ENCODE results near the gene KIF1B. TPM values are rescaled to one million over a fixed set of nuclear protein-coding genes. Genes with fewer than 3 reads are reported as not detected.
"Not testable (repeated sequence)": the region's sequence is repeated elsewhere in the genome, so short reads cannot be mapped to it uniquely, and the experiment has no call there.

The KIF1B gene
- total RNA-seq, 1 experiment from 2014 or later = 18.7 TPM

- in situ Hi-C loops (cut with HindIII; ENCODE audit: low pct_unique_long_range_greater_than_20kb, low sequenced_read_pairs) = no loop called here
- no peak for DNase-seq (ENCODE audit: low read depth, low spot score)
Observed at GRCh38 chr1:10386761-10387676, 176.6 kb downstream of the KIF1B start.

GRCh38 chr1:10387677-10388386 is 177.5 kb downstream of the KIF1B start:
- in situ Hi-C loops (cut with HindIII; ENCODE audit: low pct_unique_long_range_greater_than_20kb, low sequenced_read_pairs) = no loop called here
- peak; percentile 27 for DNase-seq (ENCODE audit: low read depth, low spot score)

GRCh38 chr1:10388387-10388715 is 178.0 kb downstream of the KIF1B start:
- in situ Hi-C loops (cut with HindIII; ENCODE audit: low pct_unique_long_range_greater_than_20kb, low sequenced_read_pairs) = no loop called here

DNA sequence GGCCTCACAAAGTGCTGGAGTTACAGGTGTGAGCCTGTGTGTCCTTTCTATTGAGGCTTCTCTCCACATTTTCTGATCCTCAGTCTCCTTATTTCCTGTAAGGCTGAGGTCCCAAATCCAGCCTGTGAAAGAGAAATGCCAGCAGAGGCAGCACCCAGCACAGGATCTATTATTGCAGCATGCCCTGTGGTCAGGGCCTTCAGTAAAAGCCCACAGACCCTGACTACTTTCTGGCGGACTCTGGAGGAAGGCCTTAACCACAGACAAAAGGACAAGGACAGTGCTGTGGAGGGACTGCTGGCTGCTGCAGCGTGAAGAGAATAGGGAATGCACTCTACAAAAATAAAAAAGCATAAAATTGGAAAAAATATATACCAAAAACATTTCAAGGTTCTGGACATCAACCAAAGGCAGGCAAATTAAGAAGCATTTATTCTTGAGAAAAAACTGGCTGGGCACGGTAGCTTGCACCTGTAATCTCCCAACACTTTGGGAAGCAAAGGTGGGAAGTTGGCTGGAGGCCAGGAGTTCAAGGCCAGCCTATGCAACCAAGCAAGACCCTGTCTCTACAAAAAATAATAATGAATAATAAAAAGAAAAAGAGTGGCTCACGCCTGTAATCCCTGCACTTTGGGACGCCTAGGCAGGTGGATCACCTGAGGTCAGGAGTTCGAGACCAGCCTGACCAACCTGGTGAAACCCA is 179.1 kb downstream of the KIF1B start:
- in situ Hi-C loops (cut with HindIII; ENCODE audit: low pct_unique_long_range_greater_than_20kb, low sequenced_read_pairs) = no loop called here
- DNase-seq (ENCODE audit: low read depth, low spot score) = no peak

More at GRCh38 chr1:10388387-10388715, 178.0 kb downstream of the KIF1B start:
- DNase-seq (ENCODE audit: low read depth, low spot score) = no peak

GRCh38 chr1:10396870-10397269 is 186.5 kb downstream of the KIF1B start:
- in situ Hi-C loops (cut with HindIII; ENCODE audit: low pct_unique_long_range_greater_than_20kb, low sequenced_read_pairs) = no loop called here

GRCh38 chr1:10398278-10398733 is 187.9 kb downstream of the KIF1B start:
- in situ Hi-C loops (cut with HindIII; ENCODE audit: low pct_unique_long_range_greater_than_20kb, low sequenced_read_pairs) = no loop called here
- no peak for DNase-seq (ENCODE audit: low read depth, low spot score)

More at GRCh38 chr1:10396870-10397269, 186.5 kb downstream of the KIF1B start:
- DNase-seq (ENCODE audit: low read depth, low spot score) = no peak

DNA sequence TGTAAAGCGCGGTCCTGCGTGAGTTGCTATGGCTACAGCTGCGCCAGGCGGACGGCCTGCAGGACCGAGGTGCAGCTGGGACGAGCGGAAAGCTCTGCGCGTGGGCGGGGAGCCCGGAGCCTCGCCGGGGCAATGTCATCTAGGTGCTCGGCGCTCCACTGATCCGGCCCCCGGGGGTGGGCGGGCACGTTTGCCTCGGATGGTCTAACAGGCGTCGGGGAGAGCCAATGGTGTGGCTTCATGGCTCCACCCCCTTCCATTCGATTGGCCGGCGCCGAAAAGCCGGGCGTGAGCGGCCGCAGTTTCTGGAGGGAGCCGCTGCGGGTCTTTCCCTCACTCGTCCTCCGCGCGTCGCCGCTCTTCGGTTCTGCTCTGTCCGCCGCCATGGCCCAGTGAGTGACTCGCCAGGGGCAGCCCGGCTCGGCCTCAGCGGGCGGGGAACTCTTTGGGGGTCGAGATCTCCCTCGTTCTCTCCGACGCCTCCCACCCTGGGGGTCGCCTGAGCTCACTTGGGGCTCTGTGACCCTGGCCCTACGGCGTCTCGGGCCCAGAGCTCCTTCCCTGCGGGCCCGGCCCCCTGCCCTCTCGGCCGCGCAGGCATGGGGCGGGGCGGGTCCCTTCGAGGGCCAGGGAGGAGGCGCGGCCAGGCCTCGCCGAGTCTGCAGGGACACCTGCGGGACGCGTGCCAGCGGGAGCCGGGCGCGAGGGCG is 188.5 kb downstream of the KIF1B start, which contains the start of gene PGD:
Gene PGD, plus strand, starts transcription at position 331 of the 710 bp plus-strand sequence. Its CDS starts 54 bp downstream, at position 385.
- in situ Hi-C loops (cut with HindIII; ENCODE audit: low pct_unique_long_range_greater_than_20kb, low sequenced_read_pairs) = no loop called here
- DNase-seq (ENCODE audit: low read depth, low spot score) = peak; percentile 96

GRCh38 chr1:10399444-10399941 is 189.1 kb downstream of the KIF1B start:
- peak; percentile 10 for DNase-seq (ENCODE audit: low read depth, low spot score)
- in situ Hi-C loops (cut with HindIII; ENCODE audit: low pct_unique_long_range_greater_than_20kb, low sequenced_read_pairs) = no loop called here

DNA sequence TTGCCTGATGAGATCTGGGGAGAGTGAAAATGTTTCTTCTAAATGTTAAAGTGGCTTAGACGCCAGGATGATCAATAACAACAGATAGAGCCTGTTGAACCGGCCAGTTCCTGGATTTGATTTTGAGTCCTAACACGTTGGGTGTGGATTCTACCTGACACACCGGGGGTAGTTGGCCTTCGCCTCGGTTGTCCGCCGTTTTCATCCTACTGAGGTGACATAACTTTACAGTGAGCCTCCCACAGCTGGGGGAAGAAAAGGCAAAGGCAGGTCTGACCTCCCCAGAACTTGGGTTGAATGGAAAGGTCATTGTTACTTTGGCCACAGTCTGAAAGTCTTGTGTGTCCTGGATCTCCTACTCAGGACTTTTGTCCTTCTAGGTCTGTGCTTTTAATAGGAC is 189.6 kb downstream of the KIF1B start:
- DNase-seq (ENCODE audit: low read depth, low spot score) = no peak
- in situ Hi-C loops (cut with HindIII; ENCODE audit: low pct_unique_long_range_greater_than_20kb, low sequenced_read_pairs) = no loop called here

DNA sequence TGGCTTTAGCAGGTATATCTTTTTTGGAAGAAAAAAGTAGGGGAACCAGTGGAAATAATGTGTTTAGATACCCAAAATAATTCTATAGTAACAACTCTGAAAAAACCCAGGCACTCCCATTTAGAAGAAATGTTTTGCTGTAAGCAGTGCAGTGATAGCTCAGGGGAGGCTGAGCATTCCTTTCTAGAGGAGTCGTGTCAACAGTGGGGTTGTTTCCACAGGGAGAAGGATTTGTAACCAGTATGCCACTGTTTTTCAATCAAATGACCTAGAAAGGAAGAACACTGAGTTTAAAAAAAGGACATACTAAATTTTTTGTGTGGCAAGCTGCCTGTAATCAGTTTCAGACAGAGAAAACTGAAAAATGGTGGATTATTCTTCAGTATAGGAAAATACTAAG is 190.9 kb downstream of the KIF1B start:
- in situ Hi-C loops (cut with HindIII; ENCODE audit: low pct_unique_long_range_greater_than_20kb, low sequenced_read_pairs) = no loop called here
- no peak for DNase-seq (ENCODE audit: low read depth, low spot score)

DNA sequence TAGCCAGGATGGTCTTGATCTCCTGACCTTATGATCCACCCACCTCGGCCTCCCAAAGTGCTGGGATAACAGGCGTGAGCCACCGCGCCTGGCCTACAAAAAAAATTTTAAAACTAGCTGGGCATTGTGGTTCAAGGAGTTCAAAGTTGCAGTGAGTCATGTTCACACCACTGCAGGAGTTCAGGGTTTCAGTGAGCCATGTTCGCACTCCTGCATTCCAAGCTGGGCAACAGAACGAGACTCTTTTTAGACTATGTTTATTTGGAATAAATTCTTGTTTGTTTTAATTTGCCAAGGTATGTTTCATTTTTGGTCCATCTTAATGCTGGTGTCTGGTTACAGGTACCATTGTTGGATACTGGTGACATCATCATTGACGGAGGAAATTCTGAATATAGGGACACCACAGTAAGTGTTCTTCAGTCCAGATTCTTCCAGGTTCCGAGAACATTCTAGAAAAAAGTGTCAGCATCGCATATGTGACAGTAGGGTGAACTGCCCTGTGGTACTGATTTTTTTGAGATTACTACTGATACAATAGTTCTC is 192.4 kb downstream of the KIF1B start:
- no peak for DNase-seq (ENCODE audit: low read depth, low spot score)
- in situ Hi-C loops (cut with HindIII; ENCODE audit: low pct_unique_long_range_greater_than_20kb, low sequenced_read_pairs) = no loop called here

GRCh38 chr1:10407201-10407600 is 196.8 kb downstream of the KIF1B start:
- in situ Hi-C loops (cut with HindIII; ENCODE audit: low pct_unique_long_range_greater_than_20kb, low sequenced_read_pairs) = no loop called here
- no peak for DNase-seq (ENCODE audit: low read depth, low spot score)

DNA sequence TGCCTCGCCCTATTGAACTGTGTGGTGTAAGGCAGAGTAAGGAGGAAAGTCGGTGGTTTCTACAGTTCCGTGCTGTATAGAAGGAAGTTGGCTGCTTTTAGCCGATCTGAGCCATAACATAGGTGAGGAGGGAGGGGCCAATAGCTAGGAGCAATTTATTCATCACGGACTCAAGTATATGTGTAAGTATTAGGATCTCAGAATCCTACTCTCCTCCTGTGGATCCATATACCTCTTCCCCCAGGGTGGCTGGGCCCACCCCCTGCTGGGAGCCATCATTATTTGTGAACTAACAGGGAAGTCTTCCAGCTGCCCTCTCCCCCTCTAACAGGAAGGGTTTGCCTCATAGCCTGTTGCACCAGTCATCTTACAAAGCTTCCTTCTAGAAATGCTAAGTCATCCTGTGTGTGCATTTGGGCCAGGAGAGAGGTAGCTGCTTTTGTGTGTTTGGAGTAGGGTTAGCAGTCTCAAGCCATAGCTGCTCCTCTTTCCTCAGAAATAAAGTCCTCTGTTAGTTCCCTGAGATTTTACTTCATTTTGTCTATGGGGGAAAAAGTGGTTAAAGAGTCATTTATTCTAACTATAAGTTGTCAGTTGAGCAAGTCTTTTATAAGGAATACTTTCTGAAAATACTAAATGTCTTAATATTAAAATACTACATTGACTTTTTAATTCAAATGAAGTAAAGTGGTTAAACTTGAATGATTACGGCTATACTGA is 205.0 kb downstream of the KIF1B start:
- in situ Hi-C loops (cut with HindIII; ENCODE audit: low pct_unique_long_range_greater_than_20kb, low sequenced_read_pairs) = no loop called here
- peak; percentile 50 for DNase-seq (ENCODE audit: low read depth, low spot score)

DNA sequence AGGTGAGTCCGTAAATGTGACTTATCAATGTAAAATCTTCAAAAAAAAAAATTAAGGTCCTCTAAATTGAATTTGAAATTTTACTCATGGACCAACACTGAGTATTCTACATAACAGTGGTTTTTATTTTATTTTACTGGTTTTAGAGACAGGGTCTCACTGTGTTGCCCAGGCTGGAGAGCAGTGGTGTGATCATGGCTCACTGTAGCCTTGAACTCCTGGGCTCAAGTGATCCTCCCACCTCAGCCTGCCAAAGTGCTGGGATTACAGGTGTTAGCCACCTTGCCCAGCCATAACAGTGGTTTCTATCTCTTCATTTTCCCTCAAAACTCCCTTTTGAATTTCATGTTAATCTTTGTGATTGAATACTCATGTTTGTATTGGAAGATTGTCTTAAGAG is 205.6 kb downstream of the KIF1B start:
- DNase-seq (ENCODE audit: low read depth, low spot score); in situ Hi-C loops (cut with HindIII; ENCODE audit: low pct_unique_long_range_greater_than_20kb, low sequenced_read_pairs): not testable (repeated sequence)

DNA sequence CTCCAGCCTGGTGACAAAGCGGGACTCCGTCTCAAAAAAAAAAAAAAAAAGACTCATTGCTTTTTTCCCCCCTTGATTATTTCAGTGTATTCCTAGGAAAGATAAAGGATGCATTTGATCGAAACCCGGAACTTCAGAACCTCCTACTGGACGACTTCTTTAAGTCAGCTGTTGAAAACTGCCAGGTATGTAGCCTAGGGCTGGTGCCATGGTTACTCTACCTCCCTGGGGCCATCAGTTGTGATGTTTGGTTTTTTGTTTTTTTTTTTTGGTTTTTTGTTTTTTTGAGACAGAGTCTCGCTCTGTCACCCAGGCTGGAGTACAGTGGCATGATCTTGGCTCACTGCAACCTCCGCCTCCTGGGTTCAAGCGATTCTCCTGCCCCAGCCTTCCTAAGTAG is 208.4 kb downstream of the KIF1B start:
- in situ Hi-C loops (cut with HindIII; ENCODE audit: low pct_unique_long_range_greater_than_20kb, low sequenced_read_pairs); DNase-seq (ENCODE audit: low read depth, low spot score): not testable (repeated sequence)

DNA sequence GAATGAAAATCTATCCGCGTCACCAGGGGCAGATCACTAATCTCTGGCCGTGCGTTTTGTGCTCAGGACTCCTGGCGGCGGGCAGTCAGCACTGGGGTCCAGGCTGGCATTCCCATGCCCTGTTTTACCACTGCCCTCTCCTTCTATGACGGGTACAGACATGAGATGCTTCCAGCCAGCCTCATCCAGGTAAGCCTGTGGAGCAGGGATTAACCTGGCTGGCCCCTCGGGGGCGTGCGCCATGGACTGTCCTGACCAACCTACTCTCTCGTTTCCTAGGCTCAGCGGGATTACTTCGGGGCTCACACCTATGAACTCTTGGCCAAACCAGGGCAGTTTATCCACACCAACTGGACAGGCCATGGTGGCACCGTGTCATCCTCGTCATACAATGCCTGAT is 209.0 kb downstream of the KIF1B start:
- in situ Hi-C loops (cut with HindIII; ENCODE audit: low pct_unique_long_range_greater_than_20kb, low sequenced_read_pairs) = no loop called here
- DNase-seq (ENCODE audit: low read depth, low spot score) = no peak
